Measurements from ENCODE around the gene TNFRSF13B.

DNA sequence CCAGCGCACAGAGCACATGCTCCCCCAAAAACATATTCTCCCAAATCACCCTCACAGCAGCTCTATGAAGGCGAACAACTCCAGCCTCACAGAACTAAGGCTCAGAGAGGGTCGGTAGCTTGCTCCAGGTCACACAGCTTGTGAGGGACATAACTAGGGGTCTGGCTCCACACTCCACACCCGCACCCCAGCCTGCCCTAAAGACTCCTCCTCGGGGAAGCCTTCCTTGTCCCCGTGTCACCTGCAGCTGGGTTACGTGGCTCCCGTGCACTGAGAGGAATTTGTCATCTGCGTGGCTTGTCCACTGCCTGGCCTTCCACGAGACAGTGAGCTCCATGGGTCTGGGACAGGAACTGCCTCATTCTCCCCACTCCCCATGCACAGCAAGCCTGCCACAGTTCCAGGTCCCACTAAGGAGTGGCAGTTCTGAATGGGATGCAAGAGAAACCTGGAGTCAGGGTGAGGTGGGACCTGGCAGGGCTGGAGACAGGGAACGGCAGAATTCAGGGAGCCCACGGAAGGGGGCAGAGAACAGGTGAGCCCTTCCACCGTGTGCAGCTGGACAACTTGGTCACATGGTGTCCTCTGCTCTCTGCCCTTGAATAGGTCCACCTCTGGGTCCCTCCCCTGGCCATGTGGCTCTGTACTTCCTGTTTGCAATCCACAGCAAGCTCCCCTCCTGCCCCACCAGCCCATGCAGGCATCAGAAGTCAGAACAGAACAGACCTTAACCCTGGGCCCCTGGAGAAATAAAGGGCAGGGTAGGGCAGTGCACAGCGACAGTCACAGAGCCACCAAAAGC, 27.4 kb downstream of the TNFRSF13B start:
- TF ChIP-seq, protein P1, sequence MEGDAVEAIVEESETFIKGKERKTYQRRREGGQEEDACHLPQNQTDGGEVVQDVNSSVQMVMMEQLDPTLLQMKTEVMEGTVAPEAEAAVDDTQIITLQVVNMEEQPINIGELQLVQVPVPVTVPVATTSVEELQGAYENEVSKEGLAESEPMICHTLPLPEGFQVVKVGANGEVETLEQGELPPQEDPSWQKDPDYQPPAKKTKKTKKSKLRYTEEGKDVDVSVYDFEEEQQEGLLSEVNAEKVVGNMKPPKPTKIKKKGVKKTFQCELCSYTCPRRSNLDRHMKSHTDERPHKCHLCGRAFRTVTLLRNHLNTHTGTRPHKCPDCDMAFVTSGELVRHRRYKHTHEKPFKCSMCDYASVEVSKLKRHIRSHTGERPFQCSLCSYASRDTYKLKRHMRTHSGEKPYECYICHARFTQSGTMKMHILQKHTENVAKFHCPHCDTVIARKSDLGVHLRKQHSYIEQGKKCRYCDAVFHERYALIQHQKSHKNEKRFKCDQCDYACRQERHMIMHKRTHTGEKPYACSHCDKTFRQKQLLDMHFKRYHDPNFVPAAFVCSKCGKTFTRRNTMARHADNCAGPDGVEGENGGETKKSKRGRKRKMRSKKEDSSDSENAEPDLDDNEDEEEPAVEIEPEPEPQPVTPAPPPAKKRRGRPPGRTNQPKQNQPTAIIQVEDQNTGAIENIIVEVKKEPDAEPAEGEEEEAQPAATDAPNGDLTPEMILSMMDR (IDR thresholded peaks at IDR 0.05), result no peak
- no peak for TF ChIP-seq ZFX (IDR thresholded peaks at IDR 0.05; ENCODE audit: borderline replicate concordance)

Data from 22Rv1 (cell line).